ENCODE measurements around the gene NIF3L1. TPM values are rescaled to one million over a fixed set of nuclear protein-coding genes. Genes with fewer than 3 reads are reported as not detected.

The NIF3L1 gene
- total and polyA plus RNA-seq, 2 of the 8 experiments (the other 6 are each of a cell fraction or from before 2014, with no cell fraction given), result 63.4 to 126 TPM

DNA sequence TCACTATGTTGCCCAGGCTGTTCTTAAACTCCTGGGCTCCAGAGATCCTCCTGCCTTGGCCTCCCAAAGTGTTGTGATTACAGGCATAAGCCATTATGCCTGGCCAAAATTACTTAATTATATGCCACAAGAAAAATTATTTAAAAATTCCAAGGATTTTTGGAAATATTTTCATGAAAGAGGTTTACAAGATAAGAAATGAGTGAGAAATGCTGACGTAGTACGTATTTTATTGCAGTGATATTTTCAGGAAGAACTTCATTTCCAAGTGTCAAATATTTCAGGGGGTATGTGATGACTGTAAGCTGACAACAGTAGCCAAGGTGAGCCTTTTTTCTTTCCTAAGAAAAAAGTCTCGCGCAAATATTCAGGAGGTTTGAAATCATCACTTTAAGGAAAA, 20.8 kb downstream of the NIF3L1 start:
- H3K9ac ChIP-seq (replicated peaks in 1 of 4; ENCODE audit: extremely low read depth in 1 of 4, low read depth in 3 of 4, low read length in 3 of 4), result no peak overlapping the region
- H3K4me1 ChIP-seq (replicated peaks in 1 of 4; ENCODE audit: control insufficient read depth in 3 of 4, insufficient read depth in 4 of 4, low read length in 3 of 4), result no peaks in the 10 kb centered on the region
- H3K79me1 ChIP-seq (ENCODE audit: low read depth, low read length), result no peaks in the 10 kb centered on the region
- ChIA-PET CTCF (ENCODE audit: partially characterized antibody) (interaction anchor here (1.0 to 2.1 kb wide), 2 partner anchors 9 to 273 kb away, joined by 5 to 8 read pairs; no protein-coding TSS in a partner anchor), POLR2A (ENCODE audit: partially characterized antibody) (interaction anchor here (0.6 to 1.3 kb wide), 2 partner anchors 8 to 13 kb away, joined by 3 read pairs; no protein-coding TSS in a partner anchor)
- no peaks in the 10 kb centered on the region for H3K9me3 ChIP-seq (ENCODE audit: insufficient read depth in 2 of 2, low read depth in 1 of 2, low read length in 1 of 2)
- no peak overlapping the region for H2BK15ac ChIP-seq (ENCODE audit: low read length)
- no peak overlapping the region for H3K4me2 ChIP-seq (ENCODE audit: insufficient read depth in 1 of 2, low read depth in 2 of 2, low read length in 2 of 2)
- no peak overlapping the region for H2AFZ ChIP-seq (ENCODE audit: low read length)
- H2BK20ac ChIP-seq (ENCODE audit: low read length), result no peak overlapping the region
- TF ChIP-seq SIX5 (IDR thresholded peaks at IDR 0.05; ENCODE audit: low read depth, low read length) (no peak), PHF8 (conservative IDR thresholded peaks at IDR 0.05; ENCODE audit: low read depth, low read length) (no peak), CREB1 (IDR thresholded peaks at IDR 0.05) (no peak), CBX8 (IDR thresholded peaks at IDR 0.05; ENCODE audit: borderline replicate concordance, low read depth, low read length) (no peak), EGR1 (IDR thresholded peaks at IDR 0.05; ENCODE audit: borderline replicate concordance, low read depth, low read length) (no peak), BACH1 (IDR thresholded peaks at IDR 0.05; ENCODE audit: low read length) (no peak), FOSL1 (IDR thresholded peaks at IDR 0.05; ENCODE audit: insufficient read depth, low read depth, low read length) (no peak), YY1 (IDR thresholded peaks at IDR 0.05; ENCODE audit: low read depth, low read length) (no peak), TBP (IDR thresholded peaks at IDR 0.05; ENCODE audit: low read depth, low read length) (no peak), POU5F1 (IDR thresholded peaks at IDR 0.05; ENCODE audit: low read depth, low read length) (no peak), CHD1 (IDR thresholded peaks at IDR 0.05; ENCODE audit: low read depth, low read length) (no peak), ZNF274 (IDR thresholded peaks at IDR 0.05; ENCODE audit: borderline replicate concordance, extremely low read depth, low read length) (no peak)
- TF ChIP-seq, protein P1, sequence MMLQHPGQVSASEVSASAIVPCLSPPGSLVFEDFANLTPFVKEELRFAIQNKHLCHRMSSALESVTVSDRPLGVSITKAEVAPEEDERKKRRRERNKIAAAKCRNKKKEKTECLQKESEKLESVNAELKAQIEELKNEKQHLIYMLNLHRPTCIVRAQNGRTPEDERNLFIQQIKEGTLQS (IDR thresholded peaks at IDR 0.05; ENCODE audit: insufficient read depth, low read depth, low read length), result no peak
- TF ChIP-seq, protein P2, sequence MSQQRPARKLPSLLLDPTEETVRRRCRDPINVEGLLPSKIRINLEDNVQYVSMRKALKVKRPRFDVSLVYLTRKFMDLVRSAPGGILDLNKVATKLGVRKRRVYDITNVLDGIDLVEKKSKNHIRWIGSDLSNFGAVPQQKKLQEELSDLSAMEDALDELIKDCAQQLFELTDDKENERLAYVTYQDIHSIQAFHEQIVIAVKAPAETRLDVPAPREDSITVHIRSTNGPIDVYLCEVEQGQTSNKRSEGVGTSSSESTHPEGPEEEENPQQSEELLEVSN (IDR thresholded peaks at IDR 0.05), result no peak
- no peak overlapping the region for H3K14ac ChIP-seq (ENCODE audit: insufficient read length)
- no peaks in the 10 kb centered on the region for H4K20me1 ChIP-seq (replicated peaks in 1 of 2; ENCODE audit: control insufficient read depth in 1 of 2, insufficient read depth in 2 of 2, low read length in 2 of 2)
- H2AK5ac ChIP-seq (ENCODE audit: low read depth, low read length), result no peak overlapping the region
- H4K91ac ChIP-seq (replicated peaks; ENCODE audit: insufficient read length, low read length), result no peak overlapping the region
- no peak overlapping the region for H3K23ac ChIP-seq (ENCODE audit: insufficient read length)
- no peak overlapping the region for H3K18ac ChIP-seq (ENCODE audit: extremely low read depth, low read length)
- no peak overlapping the region for H2BK12ac ChIP-seq (ENCODE audit: low read depth, low read length)
- H3K56ac ChIP-seq (replicated peaks; ENCODE audit: insufficient read length, low read depth, low read length), result no peak overlapping the region
- no peak for FAIRE-seq
- no peak overlapping the region for H2BK5ac ChIP-seq (ENCODE audit: low read depth, low read length)
- H3K23me2 ChIP-seq (ENCODE audit: low read depth, low read length), result no peaks in the 10 kb centered on the region
- H3K36me3 ChIP-seq (ENCODE audit: control insufficient read depth in 2 of 4, insufficient read depth in 4 of 4, low read length in 3 of 4), result peaks cover 6 to 53% (median 27%) of the 10 kb centered on the region in 4 experiments; a peak in 7 of 8 replicates
- H4K5ac ChIP-seq (ENCODE audit: insufficient read length, low read depth, low read length), result no peak overlapping the region
- H4K8ac ChIP-seq (ENCODE audit: extremely low read depth, insufficient read depth, low read length), result no peak overlapping the region
- WGBS, 2 experiments (ENCODE audit: extremely low coverage in 1 of 2, insufficient coverage in 1 of 2, insufficient read length in 1 of 2, insufficient replicate concordance in 2 of 2, low coverage in 1 of 2, low lambda C conversion rate in 2 of 2, missing lambda C conversion rate in 1 of 2), result 87% methylated on average over 4 of the region's 4 CpGs; no CpG with 5 or more reads in 1 of the 2 experiments
- H3K4me3 ChIP-seq (ENCODE audit: extremely low read depth in 1 of 4, insufficient read depth in 2 of 4, low read depth in 3 of 4, low read length in 4 of 4), result no peak overlapping the region
- H2BK120ac ChIP-seq (replicated peaks; ENCODE audit: low read depth, low read length), result no peak overlapping the region
- no peak overlapping the region for H3K27ac ChIP-seq (ENCODE audit: low read depth, low read length)
- H3K4ac ChIP-seq (replicated peaks; ENCODE audit: insufficient read length, low read depth, low read length), result no peak overlapping the region
- H3K27me3 ChIP-seq (replicated peaks in 1 of 4; ENCODE audit: control insufficient read depth in 3 of 4, extremely low read depth in 1 of 4, insufficient read depth in 3 of 4, low read length in 3 of 4), result no peaks in the 10 kb centered on the region
- no peaks in the 10 kb centered on the region for H3K79me2 ChIP-seq (ENCODE audit: control insufficient read depth in 1 of 2, insufficient read depth in 2 of 2, low read length in 2 of 2)
- DNase-seq (ENCODE audit: low read depth in 1 of 2, low spot score in 2 of 2), result no peak
